Measurements from ENCODE around the gene MRM2. TPM values are rescaled to one million over a fixed set of nuclear protein-coding genes. Genes with fewer than 3 reads are reported as not detected.

The MRM2 gene
- polyA plus RNA-seq, 3 donors: 9.2 to 32.5 (median 26.7) TPM

GRCh38 chr7:2251841-2252771, 10.1 kb upstream of the MRM2 start:
- H3K27ac ChIP-seq (ENCODE audit: low read depth in 1 of 2, low read length in 2 of 2): no peak overlapping the region
- peak overlapping the region in 1 of 7 donors; percentile 35 for H3K27ac Mint-ChIP-seq

GRCh38 chr7:2251381-2251780, 9.4 kb upstream of the MRM2 start:
- H3K4me1 ChIP-seq (ENCODE audit: control insufficient read depth in 1 of 2, insufficient read depth in 2 of 2, low read length in 2 of 2): peaks cover 26 to 28% of the 10 kb centered on the region in 2 donors
- no peak overlapping the region for H3K4me2 ChIP-seq (replicated peaks; ENCODE audit: extremely low read depth, low read length, poor library complexity, severe bottlenecking)
- intact Hi-C loops (cut with micrococcal nuclease): no loop called here
- H3K9me3 ChIP-seq (replicated peaks in 1 of 2; ENCODE audit: control insufficient read depth in 1 of 2, insufficient read depth in 1 of 2, low read length in 2 of 2): no peaks in the 10 kb centered on the region
- Mint-ChIP-seq H3K36me3 (peaks cover 35 to 37% of the 10 kb centered on the region in 2 donors), H3K27ac (peak overlapping the region in 1 of 7 donors; percentile 83), H3K4me1 (peaks cover 31% of the 10 kb centered on the region), H3K4me3 (no peak overlapping the region), H3K27me3 (ENCODE audit: low read depth in 3 of 3) (no peaks in the 10 kb centered on the region), H3K9me3 (no peaks in the 10 kb centered on the region)
- H3K79me2 ChIP-seq (ENCODE audit: insufficient read depth, low read length): no peaks in the 10 kb centered on the region
- 100% methylated on average over 1 of the region's 10 CpGs for WGBS (ENCODE audit: insufficient coverage)
- no peak overlapping the region for H2AFZ ChIP-seq (ENCODE audit: insufficient read depth, low read depth, low read length, poor library complexity, severe bottlenecking)
- no peak overlapping the region for H3K9ac ChIP-seq (ENCODE audit: insufficient read depth, low read length, poor library complexity, severe bottlenecking)
- no peak for DNase-seq
- no peak overlapping the region for H3K27ac ChIP-seq (ENCODE audit: low read depth in 1 of 2, low read length in 2 of 2)
- H4K20me1 ChIP-seq (ENCODE audit: insufficient read depth, low read length): no peaks in the 10 kb centered on the region
- H3K36me3 ChIP-seq (replicated peaks in 1 of 2; ENCODE audit: control insufficient read depth in 1 of 2, insufficient read depth in 2 of 2, low read length in 2 of 2): peaks cover 23 to 33% of the 10 kb centered on the region in 2 donors
- no peaks in the 10 kb centered on the region for H3K27me3 ChIP-seq (ENCODE audit: control insufficient read depth in 2 of 2, insufficient read depth in 2 of 2, low read length in 2 of 2)
- no peak overlapping the region for H3K4me3 ChIP-seq (replicated peaks in 1 of 3; ENCODE audit: low read depth in 2 of 3, low read length in 3 of 3)
- TF ChIP-seq CTCF (IDR thresholded peaks at IDR 0.05): no peak

More at GRCh38 chr7:2251841-2252771, 10.1 kb upstream of the MRM2 start:
- Histone ChIP-seq H2AFZ (ENCODE audit: insufficient read depth, low read depth, low read length, poor library complexity, severe bottlenecking) (no peak overlapping the region), H4K20me1 (ENCODE audit: insufficient read depth, low read length) (no peaks in the 10 kb centered on the region), H3K9me3 (replicated peaks in 1 of 2; ENCODE audit: control insufficient read depth in 1 of 2, insufficient read depth in 1 of 2, low read length in 2 of 2) (no peaks in the 10 kb centered on the region), H3K36me3 (replicated peaks in 1 of 2; ENCODE audit: control insufficient read depth in 1 of 2, insufficient read depth in 2 of 2, low read length in 2 of 2) (peaks cover 30 to 40% of the 10 kb centered on the region in 2 donors), H3K4me3 (replicated peaks in 1 of 3; ENCODE audit: low read depth in 2 of 3, low read length in 3 of 3) (no peak overlapping the region), H3K27me3 (ENCODE audit: control insufficient read depth in 2 of 2, insufficient read depth in 2 of 2, low read length in 2 of 2) (no peaks in the 10 kb centered on the region), H3K4me2 (replicated peaks; ENCODE audit: extremely low read depth, low read length, poor library complexity, severe bottlenecking) (no peak overlapping the region), H3K4me1 (ENCODE audit: control insufficient read depth in 1 of 2, insufficient read depth in 2 of 2, low read length in 2 of 2) (peaks cover 19 to 21% of the 10 kb centered on the region in 2 donors), H3K9ac (ENCODE audit: insufficient read depth, low read length, poor library complexity, severe bottlenecking) (no peak overlapping the region), H3K79me2 (ENCODE audit: insufficient read depth, low read length) (no peaks in the 10 kb centered on the region)
- no peaks in the 10 kb centered on the region for H3K9me3 Mint-ChIP-seq
- TF ChIP-seq CTCF (IDR thresholded peaks at IDR 0.05): no peak
- no peak for DNase-seq
- H3K4me1 Mint-ChIP-seq: peaks cover 25% of the 10 kb centered on the region
- intact Hi-C loops (cut with micrococcal nuclease): no loop called here
- peaks cover 39 to 43% of the 10 kb centered on the region in 2 donors for H3K36me3 Mint-ChIP-seq
- WGBS (ENCODE audit: insufficient coverage): 66% methylated on average over 13 of the region's 24 CpGs
- no peak overlapping the region for H3K4me3 Mint-ChIP-seq
- H3K27me3 Mint-ChIP-seq (ENCODE audit: low read depth in 3 of 3): peaks cover 0 to 2% (median 0%) of the 10 kb centered on the region in 3 donors
